ENCODE measurements around the gene C18orf63. TPM values are rescaled to one million over a fixed set of nuclear protein-coding genes. Genes with fewer than 3 reads are reported as not detected.
A peak's percentile ranks its signal among the peaks of the same experiment; 100 is the strongest.

Gene C18orf63
- total RNA-seq, 3 donors from 2014 or later, result 0.16 TPM; not detected in 2

- H3K27me3 ChIP-seq, result no peaks in the 10 kb centered on the region
- no peak overlapping the region for H3K4me3 ChIP-seq
- H3K9me3 ChIP-seq, result no peaks in the 10 kb centered on the region
- no peaks in the 10 kb centered on the region for H3K4me1 ChIP-seq
- H3K36me3 ChIP-seq, result no peaks in the 10 kb centered on the region
- TF ChIP-seq POLR2AphosphoS5 (IDR thresholded peaks at IDR 0.05), result no peak
- TF ChIP-seq CTCF (IDR thresholded peaks at IDR 0.05), result no peak
- no peak for TF ChIP-seq POLR2A (IDR thresholded peaks at IDR 0.05)
- intact Hi-C loops (cut with DNase I; ENCODE audit: low total_unique reads), result no loop called here
- no peak for DNase-seq (ENCODE audit: low spot score in 2 of 2)
- no peak overlapping the region for H3K27ac ChIP-seq
Measured at GRCh38 chr18:74348581-74348980, 32.9 kb downstream of the C18orf63 start.

GRCh38 chr18:74351354-74351753 lies 35.7 kb downstream of the C18orf63 start:
- no peaks in the 10 kb centered on the region for H3K27me3 ChIP-seq
- H3K4me1 ChIP-seq, result no peaks in the 10 kb centered on the region
- TF ChIP-seq POLR2AphosphoS5 (IDR thresholded peaks at IDR 0.05), result no peak
- no peak for TF ChIP-seq POLR2A (IDR thresholded peaks at IDR 0.05)
- no peak for TF ChIP-seq CTCF (IDR thresholded peaks at IDR 0.05)
- no peaks in the 10 kb centered on the region for H3K9me3 ChIP-seq
- H3K27ac ChIP-seq, result no peak overlapping the region
- no peaks in the 10 kb centered on the region for H3K36me3 ChIP-seq
- intact Hi-C loops (cut with DNase I; ENCODE audit: low total_unique reads), result loop anchor here (10.0 kb wide), 1 partner anchor 203 kb away; no protein-coding TSS in a partner anchor
- no peak for DNase-seq (ENCODE audit: low spot score in 2 of 2)
- H3K4me3 ChIP-seq, result no peak overlapping the region

DNA sequence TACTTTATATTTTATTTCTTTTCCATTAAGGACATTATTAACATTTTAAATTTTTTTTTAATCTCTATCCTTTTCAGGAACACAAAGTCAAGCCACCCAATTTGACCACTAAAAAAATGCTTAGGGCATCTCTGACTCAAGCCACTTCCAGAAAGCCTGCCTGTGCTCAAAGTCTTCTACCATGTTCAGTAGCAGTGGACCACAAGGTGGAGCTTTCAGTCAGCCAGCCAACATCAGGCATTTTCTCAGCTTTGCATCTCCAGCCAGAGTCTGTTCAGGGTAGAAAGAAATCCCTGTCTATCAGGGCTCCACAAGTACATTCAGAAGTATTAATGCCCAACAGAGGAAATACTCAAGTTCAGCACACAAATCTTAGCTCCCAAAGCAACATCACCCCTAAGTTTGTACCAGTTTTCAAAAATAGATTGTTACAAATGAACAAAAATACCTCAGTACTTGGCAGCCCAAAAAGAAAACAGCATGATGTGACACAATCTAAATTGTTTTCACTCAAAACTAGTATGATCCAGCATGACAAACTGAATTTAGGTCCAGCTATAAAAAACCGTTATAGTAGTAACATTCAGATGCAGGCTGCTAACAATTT lies 37.6 kb downstream of the C18orf63 start:
- H3K27me3 ChIP-seq, result no peaks in the 10 kb centered on the region
- intact Hi-C loops (cut with DNase I; ENCODE audit: low total_unique reads), result loop anchor here (10.0 kb wide), 1 partner anchor 202 kb away; no protein-coding TSS in a partner anchor
- no peak overlapping the region for H3K27ac ChIP-seq
- TF ChIP-seq POLR2A (IDR thresholded peaks at IDR 0.05) (no peak), CTCF (IDR thresholded peaks at IDR 0.05) (peak in 2 of 3 donors; percentile 65 to 71)
- DNase-seq (ENCODE audit: low spot score in 2 of 2), result peak in 1 of 2 donors; percentile 43
- H3K4me3 ChIP-seq, result no peak overlapping the region
- no peaks in the 10 kb centered on the region for H3K4me1 ChIP-seq
- no peaks in the 10 kb centered on the region for H3K9me3 ChIP-seq
- no peaks in the 10 kb centered on the region for H3K36me3 ChIP-seq

DNA sequence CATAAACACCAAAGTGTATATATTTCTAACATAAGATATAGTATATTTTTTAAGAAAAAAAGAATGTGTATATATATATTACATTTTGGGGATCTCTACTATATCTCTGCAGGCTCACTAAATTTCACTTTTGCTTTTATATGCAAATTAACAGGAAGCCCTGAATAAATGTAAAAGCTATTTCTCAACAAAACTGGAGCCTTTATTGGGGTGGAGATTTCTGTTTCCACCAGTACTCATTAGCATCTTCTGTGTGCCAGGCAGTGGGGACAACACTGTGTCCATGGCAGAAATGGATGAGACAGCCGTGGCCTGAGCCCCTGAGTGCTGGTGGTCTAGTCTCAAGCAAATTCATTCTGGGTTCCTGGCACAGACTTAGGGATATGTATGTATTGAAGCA lies 41.3 kb downstream of the C18orf63 start:
- Histone ChIP-seq H3K4me1 (no peaks in the 10 kb centered on the region), H3K36me3 (no peaks in the 10 kb centered on the region), H3K9me3 (no peaks in the 10 kb centered on the region), H3K27ac (no peak overlapping the region), H3K4me3 (no peak overlapping the region), H3K27me3 (no peaks in the 10 kb centered on the region)
- DNase-seq (ENCODE audit: low spot score in 2 of 2), result no peak
- TF ChIP-seq POLR2A (IDR thresholded peaks at IDR 0.05) (no peak), POLR2AphosphoS5 (IDR thresholded peaks at IDR 0.05) (no peak), CTCF (IDR thresholded peaks at IDR 0.05) (no peak)
- intact Hi-C loops (cut with DNase I; ENCODE audit: low total_unique reads), result loop anchor here (10.0 kb wide), 1 partner anchor 198 kb away; no protein-coding TSS in a partner anchor

DNA sequence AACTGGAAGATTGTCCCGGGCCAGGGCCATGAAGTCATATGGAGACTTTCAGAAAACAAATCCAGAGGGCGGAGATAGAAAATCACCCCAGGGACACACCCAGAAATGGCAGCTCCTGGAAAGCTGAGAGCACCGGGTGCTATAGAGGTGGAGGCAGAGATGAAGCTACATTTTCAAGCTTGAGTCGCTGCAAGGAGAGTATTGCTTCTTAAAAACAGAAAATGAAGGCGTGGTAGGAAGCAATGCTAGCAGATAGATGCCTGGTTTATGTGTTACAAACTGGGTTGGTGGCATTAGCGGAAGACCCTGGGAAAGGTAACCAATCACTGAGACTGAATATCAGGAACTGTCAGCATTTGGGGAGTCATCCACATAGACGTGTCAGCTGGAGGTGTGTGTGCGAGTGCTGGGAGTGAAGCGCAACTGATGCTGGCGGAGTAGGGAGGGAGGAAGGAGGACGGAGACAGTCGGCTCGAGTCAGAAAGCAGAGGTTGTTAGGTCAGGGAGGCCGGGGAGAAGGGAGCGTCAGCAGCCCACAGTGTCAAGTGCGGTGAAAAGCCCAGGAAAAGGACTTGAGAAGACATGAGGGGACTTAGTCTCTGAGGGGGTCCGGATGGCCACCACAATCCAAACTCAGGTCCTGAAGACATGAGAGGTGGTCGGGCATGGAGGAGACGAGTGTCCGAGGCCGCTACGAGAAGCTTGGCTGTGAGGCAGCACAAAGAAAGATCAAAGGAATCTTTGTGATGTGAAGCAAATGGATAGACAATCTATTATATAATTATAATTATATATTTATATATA lies 45.4 kb downstream of the C18orf63 start:
- no peak overlapping the region for H3K4me3 ChIP-seq
- no peak for DNase-seq (ENCODE audit: low spot score in 2 of 2)
- intact Hi-C loops (cut with DNase I; ENCODE audit: low total_unique reads), result no loop called here
- H3K36me3 ChIP-seq, result no peaks in the 10 kb centered on the region
- no peaks in the 10 kb centered on the region for H3K27me3 ChIP-seq
- no peaks in the 10 kb centered on the region for H3K4me1 ChIP-seq
- no peaks in the 10 kb centered on the region for H3K9me3 ChIP-seq
- H3K27ac ChIP-seq, result no peak overlapping the region
- TF ChIP-seq CTCF (IDR thresholded peaks at IDR 0.05) (no peak), POLR2AphosphoS5 (IDR thresholded peaks at IDR 0.05) (no peak), POLR2A (IDR thresholded peaks at IDR 0.05) (no peak)
